ENCODE data around the gene POU2F3.
"Not testable (repeated sequence)": the region's sequence is repeated elsewhere in the genome, so short reads cannot be mapped to it uniquely, and the experiment has no call there.

Gene POU2F3

GRCh38 chr11:120228794-120229384, 11.1 kb upstream of the POU2F3 start:
- DNase-seq: no peak

- no peak for DNase-seq
These were observed 10.2 kb upstream of the POU2F3 start for GRCh38 chr11:120229451-120230424.

- no peak for DNase-seq
These were observed 9.4 kb upstream of the POU2F3 start for GRCh38 chr11:120230433-120231071.

GRCh38 chr11:120231963-120232362, 8.0 kb upstream of the POU2F3 start:
- DNase-seq: no peak

GRCh38 chr11:120233207-120233803, 6.6 kb upstream of the POU2F3 start:
- no peak for DNase-seq

- peak; percentile 58 for DNase-seq
These were observed 4.8 kb upstream of the POU2F3 start for GRCh38 chr11:120235024-120235628.

- DNase-seq: no peak
These were observed 3.5 kb upstream of the POU2F3 start for GRCh38 chr11:120236169-120237107.

GRCh38 chr11:120238968-120239620, 846 bp upstream of the POU2F3 start:
- DNase-seq: no peak

GRCh38 chr11:120240866-120241265, 926 bp downstream of the POU2F3 start:
- no peak for DNase-seq

GRCh38 chr11:120241277-120241676, 1.3 kb downstream of the POU2F3 start:
- no peak for DNase-seq

GRCh38 chr11:120243221-120243620, 3.3 kb downstream of the POU2F3 start:
- DNase-seq: no peak

GRCh38 chr11:120244476-120245365, 4.8 kb downstream of the POU2F3 start:
- no peak for DNase-seq

GRCh38 chr11:120245434-120245833, 5.5 kb downstream of the POU2F3 start:
- DNase-seq: no peak

GRCh38 chr11:120248551-120249278, 8.8 kb downstream of the POU2F3 start:
- no peak for DNase-seq

GRCh38 chr11:120249279-120250262, 9.6 kb downstream of the POU2F3 start:
- DNase-seq: no peak

GRCh38 chr11:120253377-120253776, 13.4 kb downstream of the POU2F3 start:
- not testable (repeated sequence) for DNase-seq

GRCh38 chr11:120254788-120255518, 15.0 kb downstream of the POU2F3 start:
- no peak for DNase-seq
